Measurements from ENCODE around the gene OAS1. TPM values are rescaled to one million over a fixed set of nuclear protein-coding genes. Genes with fewer than 3 reads are reported as not detected.
A peak's percentile ranks its signal among the peaks of the same experiment; 100 is the strongest.

The OAS1 gene
- total RNA-seq, 2 experiments from 2014 or later, result 2.6 to 3.4 TPM

- TF ChIP-seq CTCF (IDR thresholded peaks at IDR 0.05), result peak; percentile 90
- H3K36me3 ChIP-seq (ENCODE audit: insufficient read depth, low read length), result no peaks in the 10 kb centered on the region
- H3K27ac Mint-ChIP-seq, result peak overlapping the region; percentile 71
- H3K9me3 Mint-ChIP-seq, result no peaks in the 10 kb centered on the region
- peak in 9 of 14 experiments; percentile 9 to 72 (median 42) for DNase-seq
- H3K36me3 Mint-ChIP-seq (ENCODE audit: low read depth), result no peaks in the 10 kb centered on the region
- H3K4me3 Mint-ChIP-seq, result peak overlapping the region; percentile 22
- H3K4me3 ChIP-seq (ENCODE audit: low read length), result no peak overlapping the region
- H3K9me3 ChIP-seq (ENCODE audit: control insufficient read depth in 1 of 2, insufficient read depth in 1 of 2, low read length in 2 of 2), result no peaks in the 10 kb centered on the region
- H3K27me3 ChIP-seq (ENCODE audit: control insufficient read depth in 1 of 2, insufficient read depth in 2 of 2, low read length in 2 of 2), result peaks cover 0 to 2% of the 10 kb centered on the region in 2 experiments
- peaks cover 44% of the 10 kb centered on the region for H3K4me1 Mint-ChIP-seq (ENCODE audit: low read depth)
- ChIA-PET CTCF (interaction anchor here (0.7 to 1.3 kb wide), 7 partner anchors 10 to 259 kb away, joined by 3 to 7 read pairs (median 3); partner anchors contain the start of gene OAS2), POLR2A (interaction anchor here (0.6 to 1.8 kb wide), 7 partner anchors 8 to 1059 kb away, joined by 3 to 11 read pairs (median 3); partner anchors contain the start of genes MAPKAPK5, OAS2 and OAS3)
- intact Hi-C loops (cut with DNase I, micrococcal nuclease), result loop anchor here (1.0 to 5.0 kb wide), 4 partner anchors 37 to 272 kb away; partner anchors contain the start of gene OAS3 (in 1 of the 2)
- peak; percentile 56 for ATAC-seq (ENCODE audit: poor library complexity)
- peaks cover 6% of the 10 kb centered on the region for H3K27me3 Mint-ChIP-seq
- peaks cover 16% of the 10 kb centered on the region for H3K4me1 ChIP-seq (ENCODE audit: insufficient read depth, low read length)
- no peak overlapping the region for H3K27ac ChIP-seq (ENCODE audit: low read depth in 1 of 2, low read length in 2 of 2)
Measured at GRCh38 chr12:112900298-112901145, 6.2 kb upstream of the OAS1 start.

GRCh38 chr12:112901271-112901670, 5.5 kb upstream of the OAS1 start:
- ChIA-PET POLR2A (interaction anchor here (0.6 to 1.8 kb wide), 5 partner anchors 15 to 77 kb away, joined by 3 to 11 read pairs (median 3); partner anchors contain the start of genes OAS2 and OAS3), CTCF (interaction anchor here (1.0 to 1.3 kb wide), 2 partner anchors 9 to 31 kb away, joined by 3 read pairs; no protein-coding TSS in a partner anchor)
- Mint-ChIP-seq H3K9me3 (no peaks in the 10 kb centered on the region), H3K36me3 (ENCODE audit: low read depth) (no peaks in the 10 kb centered on the region), H3K27me3 (peaks cover 6% of the 10 kb centered on the region), H3K4me3 (no peak overlapping the region), H3K4me1 (ENCODE audit: low read depth) (peaks cover 50% of the 10 kb centered on the region), H3K27ac (no peak overlapping the region)
- Histone ChIP-seq H3K27me3 (ENCODE audit: control insufficient read depth in 1 of 2, insufficient read depth in 2 of 2, low read length in 2 of 2) (peaks cover 0 to 2% of the 10 kb centered on the region in 2 experiments), H3K4me1 (ENCODE audit: insufficient read depth, low read length) (peaks cover 16% of the 10 kb centered on the region), H3K9me3 (ENCODE audit: control insufficient read depth in 1 of 2, insufficient read depth in 1 of 2, low read length in 2 of 2) (no peaks in the 10 kb centered on the region), H3K4me3 (ENCODE audit: low read length) (no peak overlapping the region), H3K27ac (ENCODE audit: low read depth in 1 of 2, low read length in 2 of 2) (no peak overlapping the region), H3K36me3 (ENCODE audit: insufficient read depth, low read length) (no peaks in the 10 kb centered on the region)
- intact Hi-C loops (cut with DNase I, micrococcal nuclease), result loop anchor here in 1 of 2 experiments (5.0 kb wide), 3 partner anchors 36 to 271 kb away; partner anchors contain the start of gene OAS3
- TF ChIP-seq CTCF (IDR thresholded peaks at IDR 0.05), result no peak
- ATAC-seq (ENCODE audit: poor library complexity) (no peak), DNase-seq (no peak)

- Mint-ChIP-seq H3K36me3 (ENCODE audit: low read depth) (peaks cover 10% of the 10 kb centered on the region), H3K27me3 (no peaks in the 10 kb centered on the region), H3K27ac (peak overlapping the region; percentile 79), H3K4me1 (ENCODE audit: low read depth) (peaks cover 83% of the 10 kb centered on the region), H3K4me3 (peak overlapping the region; percentile 43), H3K9me3 (no peaks in the 10 kb centered on the region)
- DNase-seq (no peak), ATAC-seq (ENCODE audit: poor library complexity) (no peak)
- no peaks in the 10 kb centered on the region for H3K27me3 ChIP-seq (ENCODE audit: control insufficient read depth in 1 of 2, insufficient read depth in 2 of 2, low read length in 2 of 2)
- H3K9me3 ChIP-seq (ENCODE audit: control insufficient read depth in 1 of 2, insufficient read depth in 1 of 2, low read length in 2 of 2), result no peaks in the 10 kb centered on the region
- H3K4me1 ChIP-seq (ENCODE audit: insufficient read depth, low read length), result peaks cover 45% of the 10 kb centered on the region
- TF ChIP-seq CTCF (IDR thresholded peaks at IDR 0.05), result no peak
- no peaks in the 10 kb centered on the region for H3K36me3 ChIP-seq (ENCODE audit: insufficient read depth, low read length)
- no peak overlapping the region for H3K4me3 ChIP-seq (ENCODE audit: low read length)
- H3K27ac ChIP-seq (ENCODE audit: low read depth in 1 of 2, low read length in 2 of 2), result peak overlapping the region in 1 of 2 donors; percentile 29
- ChIA-PET POLR2A (no interaction called here), CTCF (no interaction called here)
- intact Hi-C loops (cut with DNase I, micrococcal nuclease), result loop anchor here in 1 of 2 experiments (5.0 kb wide), 3 partner anchors 33 to 268 kb away; partner anchors contain the start of gene OAS3
Measured at GRCh38 chr12:112904571-112904970, 2.2 kb upstream of the OAS1 start.

All from CD4-positive, alpha-beta T cell (primary cell).